DND-41 (cell line): ENCODE results near the gene UNK.

Source experiments
- ATAC-seq: fragments of 200-7000 bp; cut with Tn5 transposase; 3 replicates; pipeline ENCODE4 v1.9.1; 2021; ENCODE audit warnings: low read depth; ENCODE audit not compliant: insufficient read depth
- DNase-seq: peaks from one replicate; pipeline ENCODE4 v3.0.0-alpha.2; 2020
- H2AFZ ChIP-seq: 2 replicates; pipeline ENCODE4 v1.6.0; 2012; ENCODE audit warnings: low read depth, low read length
- H3K27ac ChIP-seq: 2 replicates; pipeline ENCODE4 v1.5.1; 2012; ENCODE audit warnings: low read length, inconsistent platforms
- H3K27me3 ChIP-seq: fragments of 200-600 bp; sonication (generic); 2 replicates; pipeline ENCODE4 v1.6.0; 2012; ENCODE audit warnings: low read length, mild to moderate bottlenecking, inconsistent platforms; ENCODE audit not compliant: insufficient read depth, poor library complexity
- H3K36me3 ChIP-seq: 2 replicates; pipeline ENCODE4 v1.5.1; 2012; ENCODE audit warnings: low read length, inconsistent platforms; ENCODE audit not compliant: insufficient read depth
- H3K4me1 ChIP-seq: 2 replicates; pipeline ENCODE4 v1.5.1; 2012; ENCODE audit warnings: mild to moderate bottlenecking, low read length; ENCODE audit not compliant: insufficient read depth
- H3K4me2 ChIP-seq: 2 replicates; pipeline ENCODE4 v1.6.0; 2012; ENCODE audit warnings: mild to moderate bottlenecking, moderate library complexity, low read length, inconsistent platforms; ENCODE audit not compliant: insufficient read depth
- H3K4me3 ChIP-seq, 2 experiments: fragments of 200-600 bp in 1 of 2; shearing (Covaris generic) in 1 of 2; 2 replicates each; pipeline ENCODE4 v1.5.1; 2012 to 2016; ENCODE audit warnings: inconsistent platforms in 2 of 2, low read length in 2 of 2, mild to moderate bottlenecking in 2 of 2, low read depth in 1 of 2, moderate library complexity in 1 of 2
- H3K79me2 ChIP-seq: 2 replicates; pipeline ENCODE4 v1.6.0; 2012; ENCODE audit warnings: low read length, inconsistent platforms; ENCODE audit not compliant: insufficient read depth
- H3K9ac ChIP-seq: 2 replicates; pipeline ENCODE4 v1.6.0; 2012; ENCODE audit warnings: low read depth, mild to moderate bottlenecking, inconsistent platforms, low read length, moderate library complexity
- H3K9me3 ChIP-seq: 2 replicates; pipeline ENCODE4 v1.5.1; 2012; ENCODE audit warnings: low read length, moderate library complexity, mild to moderate bottlenecking, inconsistent platforms; ENCODE audit not compliant: insufficient read depth, severe bottlenecking
- H4K20me1 ChIP-seq: 2 replicates; pipeline ENCODE4 v1.6.0; 2012; ENCODE audit warnings: low read length; ENCODE audit not compliant: insufficient read depth
- CTCF ChIP-seq: IDR thresholded peaks from 2 replicates; pipeline ENCODE4 v1.5.1; 2012; ENCODE audit warnings: borderline replicate concordance, low read length, moderate library complexity, mild to moderate bottlenecking; ENCODE audit not compliant: poor library complexity, severe bottlenecking; ENCODE audit errors: extremely low read depth
- EZH2 ChIP-seq: IDR thresholded peaks from 3 replicates; pipeline ENCODE4 v1.6.1; 2012; ENCODE audit warnings: borderline replicate concordance, low read depth, mild to moderate bottlenecking, moderate library complexity, low read length, inconsistent platforms; ENCODE audit not compliant: severe bottlenecking

UNK gene

GRCh38 chr17:75845058-75845711 is 60.6 kb downstream of the UNK start:
- Histone ChIP-seq H2AFZ (no peak overlapping the region), H3K4me2 (no peak overlapping the region), H4K20me1 (no peaks in the 10 kb centered on the region), H3K4me3 (no peak overlapping the region), H3K79me2 (peaks cover 18% of the 10 kb centered on the region), H3K9ac (no peak overlapping the region), H3K27ac (peak overlapping the region; percentile 13; the same call in 1 of the 2 replicates), H3K36me3 (peaks cover 47% of the 10 kb centered on the region), H3K4me1 (peaks cover 29% of the 10 kb centered on the region), H3K9me3 (no peaks in the 10 kb centered on the region), H3K27me3 (no peaks in the 10 kb centered on the region)
- DNase-seq (peak; percentile 69), ATAC-seq (peak; percentile 55)
- TF ChIP-seq CTCF, result peak; percentile 76
- no peak for TF ChIP-seq EZH2

- DNase-seq (no peak), ATAC-seq (no peak)
- TF ChIP-seq CTCF, result no peak
- no peak for TF ChIP-seq EZH2
- no peak overlapping the region for H3K27ac ChIP-seq
- H3K4me1 ChIP-seq, result peaks cover 29% of the 10 kb centered on the region
- H3K36me3 ChIP-seq, result peaks cover 48% of the 10 kb centered on the region
- peaks cover 18% of the 10 kb centered on the region for H3K79me2 ChIP-seq
- no peaks in the 10 kb centered on the region for H3K27me3 ChIP-seq
- H3K4me3 ChIP-seq, result no peak overlapping the region
- no peak overlapping the region for H3K4me2 ChIP-seq
- no peaks in the 10 kb centered on the region; the same call in 1 of the 2 replicates for H4K20me1 ChIP-seq
- H3K9me3 ChIP-seq, result no peaks in the 10 kb centered on the region
- H3K9ac ChIP-seq, result no peak overlapping the region
- no peak overlapping the region for H2AFZ ChIP-seq
Measured at GRCh38 chr17:75845933-75846691, 61.5 kb downstream of the UNK start.

GRCh38 chr17:75846692-75847613 is 62.3 kb downstream of the UNK start:
- peaks cover 29% of the 10 kb centered on the region for H3K4me1 ChIP-seq
- no peak for DNase-seq
- no peak overlapping the region for H3K4me2 ChIP-seq

More at GRCh38 chr17:75846692-75847613, 62.3 kb downstream of the UNK start:
- no peaks in the 10 kb centered on the region for H3K27me3 ChIP-seq
- H2AFZ ChIP-seq, result no peak overlapping the region
- no peaks in the 10 kb centered on the region for H3K9me3 ChIP-seq
- no peak overlapping the region for H3K4me3 ChIP-seq
- H3K27ac ChIP-seq, result no peak overlapping the region
- TF ChIP-seq EZH2 (no peak), CTCF (no peak)
- ATAC-seq, result no peak
- H3K36me3 ChIP-seq, result peaks cover 54% of the 10 kb centered on the region
- H3K79me2 ChIP-seq, result peaks cover 18% of the 10 kb centered on the region
- H3K9ac ChIP-seq, result no peak overlapping the region
- H4K20me1 ChIP-seq, result no peaks in the 10 kb centered on the region; the same call in 1 of the 2 replicates
